Left renal pelvis (tissue), 4 donors: ENCODE results near the gene RYR2. TPM values are rescaled to one million over a fixed set of nuclear protein-coding genes. Genes with fewer than 3 reads are reported as not detected.

Experiments
- DNase-seq, 4 donors: peaks; one replicate each; pipeline ENCODE4 v3.0.0-alpha.2; 2013; ENCODE audit warnings: low read depth in 4 of 4, low spot score in 3 of 4
- polyA plus RNA-seq, 4 donors: library from polyadenylated mRNA; unstranded; fragments of 120-200 nt; gene quantifications; one replicate each; pipeline ENCODE4 v1.2.1, GENCODE V29; 2013; ENCODE audit not compliant: insufficient read length in 4 of 4

The RYR2 gene
- polyA plus RNA-seq, 4 donors = 0.29 to 2.4 (median 1.5) TPM

GRCh38 chr1:237751090-237751489 is 709.1 kb downstream of the RYR2 start:
- no peak for DNase-seq

GRCh38 chr1:237754627-237755026 is 712.6 kb downstream of the RYR2 start:
- no peak for DNase-seq

DNA sequence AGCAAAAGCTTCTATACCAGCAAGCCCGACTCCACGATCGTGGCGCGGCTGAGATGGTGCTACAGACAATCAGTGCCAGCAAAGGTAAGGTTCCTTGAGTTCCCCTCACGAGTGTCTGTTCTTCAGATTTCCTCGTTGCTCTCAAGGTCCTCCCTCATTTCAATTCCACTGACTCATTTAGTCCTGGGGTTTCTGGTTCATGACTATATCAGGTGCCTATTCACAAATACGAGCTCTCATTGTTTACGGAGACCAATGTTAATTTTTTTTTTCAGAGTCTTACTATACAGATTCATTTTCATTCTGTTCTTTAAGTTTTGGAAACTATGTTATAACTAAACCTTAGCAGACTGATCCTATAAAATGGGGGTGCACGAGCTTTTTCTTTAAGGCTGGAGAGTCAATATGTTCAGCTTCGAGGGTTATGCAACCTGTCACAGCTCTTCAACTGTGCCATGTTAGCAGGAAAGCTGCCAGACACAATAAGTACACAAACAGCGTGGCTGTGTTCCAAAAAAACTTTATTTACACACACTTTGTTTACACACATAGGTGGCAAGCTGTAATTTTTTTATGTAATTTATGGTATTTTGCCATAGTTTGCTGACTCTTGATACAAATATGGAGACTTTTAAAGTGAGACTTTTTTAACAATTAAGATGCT is 714.5 kb downstream of the RYR2 start:
- no peak for DNase-seq

- no peak for DNase-seq
Observed at GRCh38 chr1:237759377-237759776, 717.4 kb downstream of the RYR2 start.

GRCh38 chr1:237760951-237761350 is 719.0 kb downstream of the RYR2 start:
- no peak for DNase-seq

DNA sequence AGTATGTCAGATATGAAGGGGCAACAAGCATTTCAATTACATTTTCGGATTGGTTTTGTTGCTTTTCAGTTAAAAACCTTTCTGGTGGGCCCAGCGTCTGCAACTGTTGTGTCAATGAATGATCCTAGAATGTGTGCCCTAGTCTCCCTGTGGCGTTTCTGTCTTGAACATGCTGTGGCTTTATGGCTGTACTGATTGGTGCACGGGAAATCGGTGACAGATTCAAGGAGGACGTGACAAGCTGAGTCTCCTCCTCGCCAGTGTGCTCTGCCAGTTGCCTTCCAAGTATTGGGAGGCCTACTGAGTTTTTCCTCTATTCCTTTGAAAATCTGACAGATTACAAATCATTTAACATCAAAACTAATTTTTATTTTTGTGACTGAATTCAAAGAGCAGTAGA is 721.2 kb downstream of the RYR2 start:
- no peak for DNase-seq

DNA sequence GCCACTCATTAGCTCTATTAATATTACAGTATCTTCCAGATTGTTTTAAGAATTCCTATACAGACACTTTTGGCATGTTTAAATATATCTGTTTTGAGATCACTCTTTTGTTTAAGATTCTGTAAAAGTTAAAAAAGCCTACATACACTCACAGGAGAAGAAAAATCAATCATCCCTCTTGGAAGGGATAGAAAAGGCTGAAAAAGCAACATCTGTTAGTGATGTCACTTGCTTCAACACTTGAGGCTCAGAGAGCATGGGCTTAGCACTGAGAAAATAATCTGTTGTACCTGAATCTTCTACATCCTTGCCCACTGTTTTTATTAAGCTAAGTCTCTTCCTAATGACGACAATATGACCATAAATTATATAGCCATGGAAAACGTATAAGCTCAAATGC is 721.8 kb downstream of the RYR2 start:
- no peak for DNase-seq

DNA sequence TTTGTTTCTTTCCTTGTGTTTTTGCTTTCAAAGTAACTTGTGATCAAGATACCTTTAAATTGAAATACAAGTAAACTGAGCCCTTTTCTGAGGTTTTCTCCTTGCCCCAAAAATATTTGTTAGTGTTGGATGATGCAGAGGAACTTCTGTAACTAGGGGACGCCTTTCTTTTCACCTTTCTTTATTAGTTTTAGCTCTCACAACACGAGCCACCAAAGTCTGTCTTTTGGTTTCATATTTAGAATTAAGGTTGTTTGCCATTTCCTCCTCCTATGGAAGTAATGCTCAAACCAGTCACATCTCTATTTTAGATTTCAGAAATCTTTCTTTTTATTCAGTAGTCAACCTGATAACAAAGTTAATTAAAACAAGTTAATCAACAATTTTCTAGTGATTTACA is 727.9 kb downstream of the RYR2 start:
- no peak for DNase-seq

DNA sequence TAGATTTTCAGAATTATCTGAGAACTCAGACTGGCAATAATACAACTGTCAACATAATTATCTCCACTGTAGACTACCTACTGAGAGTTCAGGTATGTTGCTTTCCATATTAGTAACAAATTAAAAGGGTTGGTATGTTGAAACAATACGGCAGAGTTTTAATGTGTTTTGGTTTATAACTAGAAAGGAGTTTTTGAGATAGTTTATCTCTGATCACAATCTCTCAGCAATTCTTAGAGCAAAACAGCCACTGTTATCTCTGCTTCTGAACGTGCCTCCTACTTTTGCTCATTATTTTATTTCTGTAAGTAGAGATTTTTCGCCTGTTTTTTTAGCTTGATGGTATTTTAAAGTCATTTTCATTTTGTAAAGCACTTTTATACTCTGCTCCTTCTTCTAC is 730.0 kb downstream of the RYR2 start:
- DNase-seq = no peak

GRCh38 chr1:237774246-237774645 is 732.3 kb downstream of the RYR2 start:
- no peak for DNase-seq

- DNase-seq = no peak
Observed at GRCh38 chr1:237779356-237779755, 737.4 kb downstream of the RYR2 start.

GRCh38 chr1:237786066-237786719 is 744.2 kb downstream of the RYR2 start:
- no peak for DNase-seq

GRCh38 chr1:237788069-237788468 is 746.1 kb downstream of the RYR2 start:
- DNase-seq = no peak

- no peak for DNase-seq
Observed at GRCh38 chr1:237789619-237790018, 747.6 kb downstream of the RYR2 start.

- no peak for DNase-seq
Observed at GRCh38 chr1:237791592-237791991, 749.6 kb downstream of the RYR2 start.

DNA sequence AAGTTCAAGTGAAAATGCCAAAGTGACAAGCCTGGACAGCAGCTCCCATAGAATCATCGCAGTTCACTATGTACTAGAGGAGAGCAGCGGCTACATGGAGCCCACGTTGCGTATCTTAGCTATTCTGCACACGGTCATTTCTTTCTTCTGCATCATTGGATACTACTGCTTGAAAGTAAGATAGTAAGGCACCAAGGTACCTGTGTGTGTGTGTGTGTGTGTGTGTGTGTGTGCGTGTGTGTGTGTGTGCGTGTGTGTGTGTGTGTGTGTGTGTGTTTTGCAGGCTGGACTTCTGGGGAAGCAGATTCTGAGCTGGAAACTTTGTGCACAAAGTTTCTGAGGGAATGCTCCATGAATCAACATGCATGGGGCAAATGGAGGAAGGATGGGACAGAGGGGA is 750.2 kb downstream of the RYR2 start:
- DNase-seq = no peak

DNA sequence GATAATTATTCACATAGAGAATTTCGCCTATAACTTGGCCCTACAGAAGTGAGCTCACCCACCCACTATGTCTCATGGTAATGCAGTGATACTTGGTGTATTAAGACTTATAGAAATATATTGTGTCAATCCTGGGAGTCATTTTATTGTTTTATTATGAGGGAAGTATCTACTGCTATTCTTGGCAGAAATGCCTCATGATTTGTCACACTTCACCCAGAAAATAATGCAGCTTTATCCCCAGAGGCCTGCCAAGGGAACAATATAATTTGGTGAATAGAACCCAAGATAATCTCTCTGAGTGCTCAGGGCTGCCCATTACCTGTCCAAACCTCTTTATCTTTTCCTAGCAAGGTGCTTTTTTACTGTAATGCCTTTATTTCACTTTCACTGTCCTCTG is 750.7 kb downstream of the RYR2 start:
- DNase-seq = no peak

DNA sequence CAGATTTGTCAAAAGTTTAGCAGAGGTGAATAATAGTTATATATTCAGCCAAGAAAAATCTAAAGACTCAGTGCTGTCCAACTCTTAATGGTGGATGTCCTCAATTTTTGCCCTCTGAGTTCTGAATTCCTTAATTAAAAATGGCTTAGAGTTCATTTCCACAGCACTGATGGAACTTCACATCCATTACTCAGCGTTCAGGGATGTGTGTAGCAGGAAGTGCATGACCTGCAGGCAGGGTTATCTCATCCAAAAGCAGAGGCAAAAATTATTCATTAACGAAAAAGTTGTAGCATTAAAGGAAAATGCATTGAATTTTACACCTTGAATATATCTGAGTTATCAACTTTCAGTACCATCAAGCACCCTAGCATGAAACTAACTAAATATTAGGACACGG is 752.1 kb downstream of the RYR2 start:
- DNase-seq = no peak

GRCh38 chr1:237795558-237795957 is 753.6 kb downstream of the RYR2 start:
- no peak for DNase-seq

DNA sequence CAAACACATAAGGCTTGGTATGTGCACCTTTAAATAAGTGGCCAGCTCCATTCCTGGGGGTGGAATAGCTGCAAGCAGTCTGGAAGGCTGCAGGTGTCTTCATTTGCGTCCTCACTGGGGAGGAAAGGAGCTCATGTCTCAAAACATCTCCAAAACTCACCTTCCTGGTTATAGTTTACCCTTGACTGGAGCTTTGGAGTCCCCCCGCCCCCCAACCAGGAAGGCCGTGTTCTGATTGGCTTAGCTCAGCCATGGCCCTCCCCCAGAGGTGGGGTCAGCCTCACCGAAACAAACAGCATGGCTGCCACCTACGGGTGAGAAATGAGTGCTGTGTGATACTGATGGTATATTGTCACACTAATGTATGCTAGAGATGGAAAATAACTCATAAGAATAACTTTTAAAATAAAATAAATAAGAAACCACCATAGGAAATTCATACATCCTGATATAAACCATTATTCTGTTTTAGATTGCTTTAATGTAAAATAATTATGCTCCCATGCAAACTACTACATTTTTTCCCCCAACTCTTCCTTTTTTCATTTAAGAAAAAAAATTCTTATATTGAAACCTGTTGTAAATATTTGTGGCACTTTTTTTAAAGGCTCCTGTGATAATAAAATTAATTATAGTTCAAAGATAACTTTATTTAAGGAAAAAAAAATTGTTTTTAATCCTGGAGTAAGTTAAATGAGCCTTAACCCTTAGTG is 757.9 kb downstream of the RYR2 start:
- no peak for DNase-seq

- no peak for DNase-seq
Observed at GRCh38 chr1:237804516-237804915, 762.5 kb downstream of the RYR2 start.

GRCh38 chr1:237809099-237809498 is 767.1 kb downstream of the RYR2 start:
- DNase-seq = no peak
